Measurements from ENCODE around the gene P2RX4. TPM values are rescaled to one million over a fixed set of nuclear protein-coding genes. Genes with fewer than 3 reads are reported as not detected.

Gene P2RX4
- total RNA-seq, 1 experiment from 2014 or later, result 17.1 TPM

- peaks cover 9 to 18% of the 10 kb centered on the region in 2 experiments; a peak in 3 of 4 replicates for H3K36me3 ChIP-seq (ENCODE audit: control insufficient read depth in 1 of 2, insufficient read depth in 2 of 2, low read length in 2 of 2)
- no TSS peak for BruUV-seq (replicated peaks)
Measured at GRCh38 chr12:121246893-121247557, 37.1 kb downstream of the P2RX4 start.

More at GRCh38 chr12:121246893-121247557, 37.1 kb downstream of the P2RX4 start:
- intact Hi-C loops (cut with micrococcal nuclease), result no loop called here
- DNase-seq (ENCODE audit: low read depth, low spot score) (no peak), ATAC-seq (no peak)
- Histone ChIP-seq H3K27ac (ENCODE audit: low read depth, low read length) (no peak overlapping the region), H3K4me1 (ENCODE audit: control insufficient read depth in 1 of 2, insufficient read depth in 2 of 2, low read length in 2 of 2) (no peaks in the 10 kb centered on the region), H3K9me3 (ENCODE audit: control insufficient read depth in 1 of 2, insufficient read depth in 1 of 2, low read depth in 1 of 2, low read length in 2 of 2) (no peaks in the 10 kb centered on the region), H3K27me3 (ENCODE audit: insufficient read depth, low read length) (no peaks in the 10 kb centered on the region), H2AFZ (ENCODE audit: low read depth, low read length, poor library complexity, severe bottlenecking) (no peak overlapping the region), H3K9me2 (ENCODE audit: insufficient read depth) (no peaks in the 10 kb centered on the region), H4K20me1 (ENCODE audit: insufficient read depth) (no peaks in the 10 kb centered on the region), H3K9ac (ENCODE audit: low read length) (no peak overlapping the region), H3K4me2 (ENCODE audit: low read length) (no peak overlapping the region), H3K79me2 (ENCODE audit: insufficient read depth, low read length) (no peaks in the 10 kb centered on the region), H3K4me3 (replicated peaks in 1 of 2; ENCODE audit: low read depth in 1 of 2, low read length in 2 of 2) (no peak overlapping the region)
- CTCF ChIA-PET, result no interaction called here
- RAD21 ChIA-PET (ENCODE audit: low non-redundant PET in 1 of 2, low total read pairs in 2 of 2, uncharacterized antibody in 2 of 2, unreplicated experiment in 2 of 2), result no interaction called here
- no peak for TF ChIP-seq TCF7L2 (IDR thresholded peaks at IDR 0.05; ENCODE audit: borderline replicate concordance, extremely low read depth, insufficient read depth, insufficient read length)
- no peak for TF ChIP-seq ZNF274 (IDR thresholded peaks at IDR 0.05; ENCODE audit: low read depth, low read length)
- no peak for TF ChIP-seq SIN3A (IDR thresholded peaks at IDR 0.05; ENCODE audit: low read depth)
- TF ChIP-seq POLR2AphosphoS5 (IDR thresholded peaks at IDR 0.05; ENCODE audit: low read depth, low read length), result no peak
- TF ChIP-seq CBX3 (IDR thresholded peaks at IDR 0.05; ENCODE audit: low read depth), result no peak
- no peak for TF ChIP-seq REST (IDR thresholded peaks at IDR 0.05; ENCODE audit: low read depth)
- no peak for TF ChIP-seq CTCF (IDR thresholded peaks at IDR 0.05 in 2 of 3, conservative IDR thresholded peaks at IDR 0.05 in 1 of 3; ENCODE audit: borderline replicate concordance in 1 of 3, insufficient read depth in 1 of 3, low read depth in 2 of 3, low read length in 2 of 3)
- TF ChIP-seq YY1 (IDR thresholded peaks at IDR 0.05; ENCODE audit: extremely low read depth, insufficient replicate concordance, low read depth, low read length), result no peak
- TF ChIP-seq CEBPB (IDR thresholded peaks at IDR 0.05; ENCODE audit: low read depth), result no peak
- TF ChIP-seq JUND (IDR thresholded peaks at IDR 0.05), result no peak
- TF ChIP-seq MAX (IDR thresholded peaks at IDR 0.05), result no peak
- no peak for TF ChIP-seq EZH2phosphoT487 (IDR thresholded peaks at IDR 0.05; ENCODE audit: borderline replicate concordance)
- TF ChIP-seq SP1 (IDR thresholded peaks at IDR 0.05; ENCODE audit: low read depth), result no peak
- TF ChIP-seq POLR2A (IDR thresholded peaks at IDR 0.05; ENCODE audit: borderline replicate concordance, extremely low read depth, insufficient read depth, insufficient read length), result no peak
- TF ChIP-seq RAD21 (IDR thresholded peaks at IDR 0.05; ENCODE audit: low read depth), result no peak
- TF ChIP-seq FOSL1 (IDR thresholded peaks at IDR 0.05; ENCODE audit: low read depth), result no peak
- POLR2A ChIA-PET, result no interaction called here

All from HCT116 (cell line).